GM23248 (cell line): ENCODE results near the gene CMIP. TPM values are rescaled to one million over a fixed set of nuclear protein-coding genes. Genes with fewer than 3 reads are reported as not detected.

Experiments used
- DNase-seq: peaks from one replicate; pipeline ENCODE4 v3.0.0-alpha.2; 2015
- H2AFZ ChIP-seq: fragments of 200-600 bp; sonication (generic); 2 replicates; pipeline ENCODE4 v1.6.1; 2016; ENCODE audit warnings: antibody characterized with exemption
- H3F3A ChIP-seq: fragments of 200-600 bp; sonication (generic); 2 replicates; pipeline ENCODE4 v1.6.1; 2016; ENCODE audit warnings: mild to moderate bottlenecking, antibody characterized with exemption, mixed run types; ENCODE audit not compliant: insufficient read depth
- H3K27ac ChIP-seq: fragments of 200-600 bp; sonication (generic); 2 replicates; pipeline ENCODE4 v1.5.1; 2016; ENCODE audit warnings: mild to moderate bottlenecking
- H3K27me3 ChIP-seq: fragments of 200-600 bp; sonication (generic); replicated peaks from 2 replicates; pipeline ENCODE4 v1.6.1; 2016; ENCODE audit warnings: mild to moderate bottlenecking; ENCODE audit not compliant: insufficient read depth
- H3K36me3 ChIP-seq: fragments of 200-600 bp; sonication (generic); 2 replicates; pipeline ENCODE4 v1.6.1; 2016; ENCODE audit warnings: low read depth, mild to moderate bottlenecking
- H3K4me1 ChIP-seq: fragments of 200-600 bp; sonication (generic); 2 replicates; pipeline ENCODE4 v1.6.1; 2016; ENCODE audit warnings: mild to moderate bottlenecking; ENCODE audit not compliant: insufficient read depth
- H3K4me2 ChIP-seq: fragments of 200-600 bp; sonication (generic); one replicate; pipeline ENCODE4 v1.6.1; 2016; ENCODE audit warnings: mild to moderate bottlenecking; ENCODE audit not compliant: unreplicated experiment
- H3K4me3 ChIP-seq: fragments of 200-600 bp; sonication (generic); 2 replicates; pipeline ENCODE4 v1.5.1; 2016; ENCODE audit warnings: mild to moderate bottlenecking
- H3K79me2 ChIP-seq: fragments of 200-600 bp; sonication (generic); 2 replicates; pipeline ENCODE4 v1.6.1; 2016; ENCODE audit warnings: mild to moderate bottlenecking; ENCODE audit not compliant: insufficient read depth
- H3K9ac ChIP-seq: fragments of 200-600 bp; sonication (generic); 2 replicates; pipeline ENCODE4 v1.6.1; 2016; ENCODE audit warnings: mild to moderate bottlenecking
- H3K9me2 ChIP-seq: fragments of 200-600 bp; sonication (generic); 2 replicates; pipeline ENCODE4 v1.6.1; 2016; ENCODE audit warnings: mixed run types, mild to moderate bottlenecking, moderate library complexity; ENCODE audit not compliant: insufficient read depth
- H3K9me3 ChIP-seq: fragments of 200-600 bp; sonication (generic); one replicate; pipeline ENCODE4 v1.6.1; 2017; ENCODE audit warnings: low read depth
- H4K20me1 ChIP-seq: fragments of 200-600 bp; sonication (generic); 2 replicates; pipeline ENCODE4 v1.6.0; 2016; ENCODE audit not compliant: insufficient read depth
- EZH2 ChIP-seq: fragments of 200-600 bp; sonication (generic); IDR thresholded peaks from 2 replicates; pipeline ENCODE4 v1.6.1; 2018; ENCODE audit warnings: antibody characterized with exemption, mild to moderate bottlenecking; ENCODE audit not compliant: insufficient read depth, poor library complexity, severe bottlenecking
- EZH2phosphoT487 ChIP-seq: fragments of 200-600 bp; sonication (generic); IDR thresholded peaks from 2 replicates; pipeline ENCODE4 v1.6.1; 2018; ENCODE audit warnings: antibody characterized with exemption, moderate library complexity, mild to moderate bottlenecking, low read depth; ENCODE audit not compliant: insufficient read depth
- WGBS, 2 experiments: methylation state at CpG; one replicate each; pipeline ENCODE4 v1.1.6; 2015 to 2017; ENCODE audit warnings: low lambda C conversion rate in 2 of 2, low coverage in 1 of 2; ENCODE audit errors: missing lambda C conversion rate in 2 of 2; 5-methylcytosine and 5-hydroxymethylcytosine counted together
- in situ Hi-C: fragments of 300-500 bp; cut with MboI; formaldehyde crosslinking; loops from 2 replicates; pipeline ENCODE4 v1.15.0; 2020
- polyA plus RNA-seq: library from polyadenylated mRNA; unstranded; fragments of >200 nt; fragmentation: Nextera tagmentation; extraction: Ambion mirVana; gene quantifications from 2 replicates; pipeline ENCODE4 v1.2.1, GENCODE V29; 2016
- total RNA-seq: library from RNA; depleted of rRNA; stranded (reverse); fragments of >200 nt; shearing (Covaris generic); gene quantifications from 2 replicates; pipeline ENCODE4 v1.2.3, GENCODE V29; 2014

The CMIP gene
- total and polyA plus RNA-seq, 2 experiments from 2014 or later = 1.5 to 9.5 TPM

GRCh38 chr16:81480606-81481206, 36.1 kb downstream of the CMIP start:
- Histone ChIP-seq H3K9me3 (no peaks in the 10 kb centered on the region), H3K9ac (no peak overlapping the region), H3K36me3 (no peaks in the 10 kb centered on the region; the same call in 1 of the 2 replicates), H4K20me1 (no peaks in the 10 kb centered on the region), H3K4me1 (peaks cover 17% of the 10 kb centered on the region), H3F3A (peaks cover 10% of the 10 kb centered on the region), H3K4me3 (no peak overlapping the region), H2AFZ (no peak overlapping the region), H3K4me2 (no peak overlapping the region), H3K9me2 (no peaks in the 10 kb centered on the region), H3K27me3 (no peaks in the 10 kb centered on the region), H3K27ac (no peak overlapping the region), H3K79me2 (peaks cover 97% of the 10 kb centered on the region)
- no peak for TF ChIP-seq EZH2
- TF ChIP-seq EZH2phosphoT487 = no peak
- WGBS, 2 experiments = 94 to 95% methylated on average over 9 of the region's 9 CpGs
- in situ Hi-C loops = no loop called here
- DNase-seq = no peak

- no peaks in the 10 kb centered on the region for H3K9me3 ChIP-seq
- H3K27ac ChIP-seq = no peak overlapping the region
- TF ChIP-seq EZH2phosphoT487 (no peak), EZH2 (no peak)
- no peak overlapping the region for H2AFZ ChIP-seq
- in situ Hi-C loops = no loop called here
- H3K9ac ChIP-seq = no peak overlapping the region
- H3F3A ChIP-seq = peaks cover 15% of the 10 kb centered on the region
- H3K79me2 ChIP-seq = peaks cover 98% of the 10 kb centered on the region
- H3K27me3 ChIP-seq = no peaks in the 10 kb centered on the region
- no peak overlapping the region for H3K4me2 ChIP-seq
- DNase-seq = peak; percentile 62
- 68% methylated on average over 10 to 11 of the region's 11 CpGs for WGBS, 2 experiments
- H3K4me3 ChIP-seq = no peak overlapping the region
- H3K4me1 ChIP-seq = peaks cover 23% of the 10 kb centered on the region
- H4K20me1 ChIP-seq = no peaks in the 10 kb centered on the region
- H3K36me3 ChIP-seq = no peaks in the 10 kb centered on the region; the same call in 1 of the 2 replicates
- no peaks in the 10 kb centered on the region for H3K9me2 ChIP-seq
Observed at GRCh38 chr16:81481207-81481821, 36.7 kb downstream of the CMIP start.

GRCh38 chr16:81482329-81483063, 37.9 kb downstream of the CMIP start:
- Histone ChIP-seq H3K27ac (no peak overlapping the region), H3K4me3 (no peak overlapping the region), H3F3A (peaks cover 19% of the 10 kb centered on the region), H3K36me3 (no peaks in the 10 kb centered on the region), H3K9me2 (no peaks in the 10 kb centered on the region), H3K79me2 (peaks cover 94% of the 10 kb centered on the region), H3K27me3 (no peaks in the 10 kb centered on the region), H2AFZ (no peak overlapping the region), H3K4me2 (no peak overlapping the region), H3K9ac (no peak overlapping the region), H3K4me1 (peaks cover 31% of the 10 kb centered on the region), H4K20me1 (no peaks in the 10 kb centered on the region), H3K9me3 (no peaks in the 10 kb centered on the region)
- DNase-seq = no peak
- 90 to 91% methylated on average over 14 to 15 of the region's 15 CpGs for WGBS, 2 experiments
- no peak for TF ChIP-seq EZH2
- TF ChIP-seq EZH2phosphoT487 = no peak
- in situ Hi-C loops = no loop called here

- TF ChIP-seq EZH2 (no peak), EZH2phosphoT487 (no peak)
- Histone ChIP-seq H3K36me3 (no peaks in the 10 kb centered on the region), H3K9me3 (no peaks in the 10 kb centered on the region), H3F3A (peaks cover 19% of the 10 kb centered on the region), H3K4me1 (peaks cover 31% of the 10 kb centered on the region), H2AFZ (no peak overlapping the region), H3K9me2 (no peaks in the 10 kb centered on the region), H3K4me3 (no peak overlapping the region), H4K20me1 (no peaks in the 10 kb centered on the region), H3K27ac (no peak overlapping the region), H3K4me2 (no peak overlapping the region), H3K27me3 (no peaks in the 10 kb centered on the region), H3K79me2 (peaks cover 91% of the 10 kb centered on the region), H3K9ac (no peak overlapping the region)
- in situ Hi-C loops = no loop called here
- WGBS, 2 experiments = 93 to 97% methylated on average over 10 of the region's 10 CpGs
- DNase-seq = peak; percentile 22
Observed at GRCh38 chr16:81483064-81483969, 38.7 kb downstream of the CMIP start.
